HepG2 (cell line): ENCODE results near the gene CYP2W1. TPM values are rescaled to one million over a fixed set of nuclear protein-coding genes. Genes with fewer than 3 reads are reported as not detected.

Experiments used
- KDM2A ChIP-seq: sonication (generic); formaldehyde crosslinking; IDR thresholded peaks from 2 replicates; pipeline ENCODE4 v1.4.0; 2020; ENCODE audit warnings: low read depth, missing genetic modification reagents, borderline replicate concordance
- LRRFIP1 ChIP-seq: sonication (generic); formaldehyde crosslinking; conservative IDR thresholded peaks from 2 replicates; pipeline ENCODE4 v1.4.0; 2020; ENCODE audit warnings: missing genetic modification reagents
- PAWR ChIP-seq: sonication (generic); formaldehyde crosslinking; IDR thresholded peaks from 2 replicates; pipeline ENCODE4 v1.4.0; 2020; ENCODE audit warnings: missing genetic modification reagents, mild to moderate bottlenecking, borderline replicate concordance
- POLR2A ChIP-seq, 2 experiments: IDR thresholded peaks; 2 replicates each; pipeline ENCODE4 v1.6.1; 2011; ENCODE audit warnings: low read depth in 2 of 2, low read length in 2 of 2, mild to moderate bottlenecking in 1 of 2, moderate library complexity in 1 of 2; ENCODE audit not compliant: insufficient read depth in 1 of 2
- RXRA ChIP-seq: sonication (generic); formaldehyde crosslinking; IDR thresholded peaks from 2 replicates; pipeline ENCODE4 v1.5.1; 2020; ENCODE audit warnings: missing genetic modification reagents
- TBL1XR1 ChIP-seq: fragments of 150-350 bp; IDR thresholded peaks from 2 replicates; pipeline ENCODE4 v1.6.1; 2014; ENCODE audit warnings: borderline replicate concordance, low read length; ENCODE audit not compliant: partially characterized antibody
- THAP11 ChIP-seq: IDR thresholded peaks from 2 replicates; pipeline ENCODE4 v1.6.1; 2016; ENCODE audit warnings: missing biosample characterization, missing genetic modification reagents
- ZFP91 ChIP-seq: sonication (generic); formaldehyde crosslinking; IDR thresholded peaks from 2 replicates; pipeline ENCODE4 v1.9.0; 2022; ENCODE audit warnings: missing genetic modification reagents, mild to moderate bottlenecking, borderline replicate concordance
- ZNF235 ChIP-seq: sonication (generic); formaldehyde crosslinking; IDR thresholded peaks from 2 replicates; pipeline ENCODE4 v1.8.1; 2023; ENCODE audit warnings: mild to moderate bottlenecking, missing genetic modification reagents, borderline replicate concordance
- ZNF333 ChIP-seq: sonication (generic); formaldehyde crosslinking; IDR thresholded peaks from 2 replicates; pipeline ENCODE4 v1.4.0; 2020; ENCODE audit warnings: mild to moderate bottlenecking, missing genetic modification reagents, borderline replicate concordance
- polyA plus RNA-seq, 8 experiments: library from polyadenylated mRNA; depleted of rRNA in 3 of 8; stranded (reverse) in 7 of 8; unstranded in 1 of 8; fragments of >200 nt; fragmentation: Illumina TruSeq in 4 of 8; extraction: Trizol in 4 of 8; gene quantifications; 2 replicates each; pipeline versions ENCODE4 v1.2.1 to v1.2.3, GENCODE V29; 2011 to 2016; ENCODE audit warnings: low read depth in 4 of 8, missing spikeins in 1 of 8, mixed read lengths in 1 of 8; ENCODE audit not compliant: insufficient read depth in 1 of 8
- total RNA-seq, 5 experiments: library from RNA; depleted of rRNA; stranded (reverse); fragments of >200 nt; fragmentation: Illumina TruSeq; extraction: Trizol; gene quantifications; 2 replicates each; pipeline ENCODE4 v1.2.3, GENCODE V29; 2016; ENCODE audit warnings: low read depth in 1 of 5

The CYP2W1 gene
- total and polyA plus RNA-seq, 2 of the 13 experiments (the other 11 are each of a cell fraction or from before 2014, with no cell fraction given): 19.5 to 31.7 TPM

GRCh38 chr7:985915-986741, 3.1 kb downstream of the CYP2W1 start (continued):
- TF ChIP-seq ZFP91 (CRISPR knock-in tag) (peak; percentile 42; the same call in 1 of the 2 replicates), ZNF235 (no peak), LRRFIP1 (CRISPR knock-in tag) (no peak), KDM2A (CRISPR knock-in tag) (0 out of 2 replicates have a peak, but pooled peaks have one; percentile 26), TBL1XR1 (no peak), PAWR (CRISPR knock-in tag) (no peak), RXRA (CRISPR knock-in tag) (peak; percentile 25; the same call in 1 of the 2 replicates), POLR2A (IDR thresholded peaks at IDR 0.05; ENCODE audit: insufficient read depth in 1 of 2, low read depth in 2 of 2, low read length in 2 of 2) (no peak), ZNF333 (no peak), THAP11 (CRISPR knock-in tag) (0 out of 2 replicates have a peak, but pooled peaks have one; percentile 17)
